Tibial nerve (tissue), 4 donors: Measurements from ENCODE around the gene NUCB2.

Experiments used
- EP300 ChIP-seq, 2 donors: sonication (generic); formaldehyde crosslinking; IDR thresholded peaks; one replicate each; pipeline ENCODE4 v1.6.1; 2017; ENCODE audit warnings: antibody characterized with exemption in 2 of 2, mild to moderate bottlenecking in 1 of 2
- POLR2A ChIP-seq, 2 donors: fragments of 450-650 bp; IDR thresholded peaks; one replicate each; pipeline ENCODE4 v1.6.1; 2017; ENCODE audit warnings: antibody characterized with exemption in 2 of 2, mild to moderate bottlenecking in 2 of 2, moderate library complexity in 2 of 2
- TF ChIP-seq, protein P1 (sequence below), 5 experiments: fragments of 200-600 bp in 3 of 5; fragments of 450-650 bp in 2 of 5; sonication (generic) in 3 of 5; IDR thresholded peaks; one replicate each; pipeline ENCODE4 v1.5.1; 2016 to 2019; ENCODE audit warnings: antibody characterized with exemption in 5 of 5, mild to moderate bottlenecking in 3 of 5, moderate library complexity in 2 of 5

DNA sequence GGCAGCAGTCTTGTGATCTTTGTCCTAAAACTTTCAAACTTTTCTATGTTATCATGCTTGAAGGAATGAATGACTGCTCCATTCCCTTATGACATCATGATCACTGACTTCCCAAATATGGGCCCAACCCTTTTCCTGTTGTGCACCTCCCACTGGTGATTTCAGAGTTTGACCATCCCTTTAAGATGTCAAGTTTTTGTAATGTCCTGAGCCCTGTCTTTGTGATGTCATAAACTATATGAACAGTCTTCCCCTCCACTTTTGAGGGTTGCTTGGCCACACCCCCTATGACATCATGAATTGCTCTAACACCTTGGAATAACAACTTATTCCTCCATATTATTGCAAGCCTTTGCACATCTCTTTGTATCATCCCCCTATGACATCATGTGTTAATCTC lies 16.5 kb upstream of the NUCB2 start:
- TF ChIP-seq, protein P1, sequence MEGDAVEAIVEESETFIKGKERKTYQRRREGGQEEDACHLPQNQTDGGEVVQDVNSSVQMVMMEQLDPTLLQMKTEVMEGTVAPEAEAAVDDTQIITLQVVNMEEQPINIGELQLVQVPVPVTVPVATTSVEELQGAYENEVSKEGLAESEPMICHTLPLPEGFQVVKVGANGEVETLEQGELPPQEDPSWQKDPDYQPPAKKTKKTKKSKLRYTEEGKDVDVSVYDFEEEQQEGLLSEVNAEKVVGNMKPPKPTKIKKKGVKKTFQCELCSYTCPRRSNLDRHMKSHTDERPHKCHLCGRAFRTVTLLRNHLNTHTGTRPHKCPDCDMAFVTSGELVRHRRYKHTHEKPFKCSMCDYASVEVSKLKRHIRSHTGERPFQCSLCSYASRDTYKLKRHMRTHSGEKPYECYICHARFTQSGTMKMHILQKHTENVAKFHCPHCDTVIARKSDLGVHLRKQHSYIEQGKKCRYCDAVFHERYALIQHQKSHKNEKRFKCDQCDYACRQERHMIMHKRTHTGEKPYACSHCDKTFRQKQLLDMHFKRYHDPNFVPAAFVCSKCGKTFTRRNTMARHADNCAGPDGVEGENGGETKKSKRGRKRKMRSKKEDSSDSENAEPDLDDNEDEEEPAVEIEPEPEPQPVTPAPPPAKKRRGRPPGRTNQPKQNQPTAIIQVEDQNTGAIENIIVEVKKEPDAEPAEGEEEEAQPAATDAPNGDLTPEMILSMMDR (IDR thresholded peaks at IDR 0.05): no peak
- no peak for TF ChIP-seq EP300 (IDR thresholded peaks at IDR 0.05)
- no peak for TF ChIP-seq POLR2A (IDR thresholded peaks at IDR 0.05)
